ENCODE results near the gene GNAZ.
A peak's percentile ranks its signal among the peaks of the same experiment; 100 is the strongest.

The GNAZ gene

DNA sequence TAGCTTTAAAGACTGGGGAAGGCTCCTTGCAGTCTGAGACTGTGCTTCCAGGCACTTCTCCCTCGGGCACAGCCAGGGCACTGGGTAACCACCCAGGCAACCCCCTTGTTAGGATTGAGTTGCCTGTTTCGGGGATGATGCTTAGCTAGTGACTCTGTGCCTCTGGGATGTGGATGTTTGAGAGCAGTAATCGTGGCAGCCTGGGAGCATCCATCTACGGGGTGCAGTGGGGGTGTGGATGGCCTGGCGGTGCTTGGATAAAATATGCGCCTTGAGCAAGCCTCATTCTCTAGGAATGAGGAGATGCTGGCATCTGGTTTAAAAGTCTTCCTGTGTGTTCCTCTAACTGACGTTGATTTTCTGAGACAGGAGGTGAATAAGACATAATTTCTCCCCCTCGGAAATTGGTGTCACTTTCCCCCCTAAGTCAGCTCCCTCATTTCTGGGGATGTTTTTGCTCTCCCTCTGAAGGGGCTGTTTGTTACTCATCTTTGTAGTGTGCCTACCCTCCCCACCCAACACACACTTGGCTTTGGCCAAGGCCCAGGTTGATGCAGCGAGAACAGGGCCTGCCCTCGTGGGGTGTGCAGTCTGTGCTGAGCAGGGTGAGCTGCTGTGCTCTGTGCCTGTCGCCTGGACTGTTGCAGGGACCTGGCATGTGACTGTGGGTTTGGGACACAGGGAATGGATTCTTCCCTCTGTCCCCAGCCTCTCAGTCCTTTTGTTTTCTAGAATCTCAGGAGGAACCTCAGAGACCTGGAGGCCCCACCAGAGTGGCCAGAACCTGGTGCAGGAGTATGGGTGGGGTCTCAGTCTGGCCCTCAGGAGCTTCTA lies 2.0 kb downstream of the GNAZ start:
- DNase-seq = peak in 17 of 42 donors; percentile 8 to 57 (median 33)
- intact Hi-C loops (cut with DNase I) = no loop called here

GRCh38 chr22:23072911-23073491 lies 2.7 kb downstream of the GNAZ start:
- DNase-seq = peak in 8 of 42 donors; percentile 1 to 33 (median 10)
- intact Hi-C loops (cut with DNase I) = no loop called here

DNA sequence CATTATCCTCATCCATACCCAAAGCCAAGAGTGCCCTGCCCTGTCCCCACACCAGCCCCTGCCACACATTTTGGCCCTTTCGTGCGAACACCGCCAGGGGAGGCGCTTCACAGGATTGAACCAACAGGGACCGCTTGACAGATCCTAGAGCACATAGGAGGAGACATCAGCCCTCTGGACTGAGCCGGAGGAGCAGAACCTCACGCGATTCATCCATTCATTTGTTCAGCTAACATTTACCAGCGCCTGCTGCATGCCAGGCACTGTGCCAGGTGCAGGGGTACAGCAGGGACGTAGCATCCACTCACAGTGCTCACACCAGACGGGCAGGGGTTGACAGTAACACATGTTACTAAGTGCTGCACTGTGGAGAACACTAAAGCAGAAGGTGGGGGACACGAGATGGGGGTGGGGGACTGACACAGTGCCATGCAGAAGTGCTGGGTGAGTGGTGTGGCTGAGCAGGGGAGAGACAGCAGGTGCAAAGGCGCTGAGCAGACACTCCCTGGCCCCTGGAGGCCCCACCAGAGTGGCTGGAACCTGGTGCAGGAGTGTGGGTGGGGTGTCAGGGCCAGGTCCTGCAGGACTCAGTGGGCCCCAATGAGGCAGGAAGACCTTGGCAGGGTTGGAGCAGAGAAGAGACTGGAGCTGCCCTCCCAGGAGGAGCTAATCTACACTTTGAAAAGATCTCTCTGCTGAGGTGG lies 3.4 kb downstream of the GNAZ start:
- peak in 5 of 42 donors; percentile 3 to 28 (median 15) for DNase-seq
- intact Hi-C loops (cut with DNase I) = no loop called here

DNA sequence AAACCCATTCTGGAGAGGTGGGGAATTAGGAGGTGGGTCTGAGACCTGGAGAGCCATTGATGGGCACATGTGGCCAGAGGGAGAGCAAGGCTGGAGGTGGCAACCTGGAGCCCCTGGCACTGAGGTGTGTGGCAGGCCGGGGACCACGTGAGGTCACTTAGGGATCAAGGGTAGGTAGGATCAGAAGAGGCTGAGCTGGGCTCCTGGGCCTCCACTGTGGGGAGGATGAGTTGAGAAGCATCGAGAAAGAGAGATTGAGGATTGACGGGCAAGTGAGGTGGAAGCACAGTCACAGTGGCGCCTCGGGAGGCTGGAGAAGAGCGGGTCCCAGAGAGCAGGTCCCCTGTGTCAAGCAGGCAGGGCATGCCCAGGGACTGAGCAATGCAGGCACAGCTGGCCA lies 4.1 kb downstream of the GNAZ start:
- intact Hi-C loops (cut with DNase I) = no loop called here
- DNase-seq = peak in 4 of 42 donors; percentile 2 to 9 (median 4)

DNA sequence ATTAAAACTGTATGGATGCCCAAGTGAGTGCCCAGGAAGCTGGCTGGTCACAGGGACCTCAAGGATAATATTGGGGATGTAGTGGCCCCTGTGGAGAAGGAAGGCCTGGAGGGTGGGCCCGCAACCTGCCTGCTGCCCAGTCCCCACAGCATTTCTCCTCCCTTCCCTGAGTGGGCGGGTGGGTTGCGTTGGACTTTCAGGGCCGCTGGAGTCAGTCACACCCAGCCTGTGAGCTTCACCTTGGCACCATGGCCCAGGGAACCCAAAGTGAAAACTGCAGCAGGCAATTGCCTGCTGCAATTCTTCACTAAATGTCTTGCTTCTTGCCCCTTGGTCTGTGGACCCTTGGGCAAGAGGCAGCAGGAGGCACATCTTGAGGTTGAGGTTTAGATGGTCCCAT lies 4.7 kb downstream of the GNAZ start:
- DNase-seq = no peak
- intact Hi-C loops (cut with DNase I) = no loop called here

DNA sequence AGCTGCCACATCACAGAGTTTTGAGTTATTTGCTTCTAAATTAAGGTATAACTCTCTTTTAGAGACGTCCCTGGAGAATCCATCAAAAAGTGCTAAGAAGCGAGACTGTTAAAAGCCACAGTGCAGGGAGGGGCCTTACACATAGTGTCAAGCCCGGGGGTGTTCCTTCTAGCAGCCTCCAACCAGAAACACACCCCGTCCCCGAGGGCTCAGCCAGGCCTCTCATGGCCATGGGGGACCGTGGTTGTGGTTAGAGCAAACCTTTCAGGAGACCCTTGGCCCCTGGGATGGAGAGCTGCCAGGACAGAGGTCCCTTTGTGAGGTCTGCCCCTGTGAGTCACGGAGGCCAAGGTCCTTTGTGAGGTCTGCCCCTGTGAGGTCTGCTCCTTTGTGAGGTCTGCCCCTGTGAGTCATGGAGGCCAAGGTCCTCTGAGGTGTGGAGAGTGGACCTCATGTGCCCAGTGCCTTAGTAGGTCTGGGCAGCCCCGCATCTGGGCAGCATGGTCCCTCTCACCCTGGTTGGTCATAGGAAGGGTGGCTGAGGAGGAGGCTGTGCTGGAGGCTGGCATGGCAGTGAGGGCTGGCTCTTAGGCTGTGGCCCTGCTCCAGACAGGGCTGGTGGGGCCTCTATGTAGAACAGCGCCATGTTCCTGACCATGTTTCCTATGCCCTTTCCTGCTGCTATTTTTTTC lies 5.4 kb downstream of the GNAZ start:
- intact Hi-C loops (cut with DNase I) = no loop called here
- no peak for DNase-seq

DNA sequence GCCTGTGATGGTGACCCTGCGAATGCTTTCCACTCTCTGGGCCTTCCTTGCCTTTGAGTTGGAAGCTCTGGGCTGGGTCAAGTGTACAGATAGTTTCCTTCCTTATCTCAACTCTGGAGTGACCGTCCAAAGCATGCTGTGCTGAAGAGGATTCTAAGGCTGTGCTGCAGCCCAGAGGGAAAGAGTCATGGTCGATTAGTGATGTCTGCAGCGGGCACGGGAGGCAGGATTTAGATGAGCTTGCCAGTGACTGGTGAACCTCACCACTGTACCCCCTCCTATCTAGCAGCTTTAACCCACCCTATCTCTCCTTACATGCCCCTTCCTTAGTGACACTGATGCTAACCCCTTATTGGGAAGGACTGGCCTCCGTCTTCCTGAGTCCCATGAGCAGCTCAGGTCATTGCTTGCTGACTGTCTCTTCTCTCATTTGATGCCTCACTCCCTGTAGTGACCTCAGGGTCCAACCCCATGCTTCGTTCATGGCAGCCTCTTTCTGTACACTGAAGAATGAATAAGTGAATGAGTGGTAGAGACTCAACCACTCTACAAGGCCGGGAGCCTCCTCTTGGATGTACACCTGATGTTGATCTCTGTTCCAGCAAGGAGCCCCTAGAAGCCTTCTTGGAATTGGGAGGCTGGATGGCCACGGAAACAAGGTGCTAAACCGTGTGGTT lies 6.7 kb downstream of the GNAZ start:
- intact Hi-C loops (cut with DNase I) = no loop called here
- no peak for DNase-seq

GRCh38 chr22:23077627-23078461 lies 7.5 kb downstream of the GNAZ start:
- intact Hi-C loops (cut with DNase I) = no loop called here
- peak in 10 of 42 donors; percentile 19 to 67 (median 36) for DNase-seq

- no peak for DNase-seq
- intact Hi-C loops (cut with DNase I) = no loop called here
Observed at GRCh38 chr22:23078462-23078787, 8.1 kb downstream of the GNAZ start.

DNA sequence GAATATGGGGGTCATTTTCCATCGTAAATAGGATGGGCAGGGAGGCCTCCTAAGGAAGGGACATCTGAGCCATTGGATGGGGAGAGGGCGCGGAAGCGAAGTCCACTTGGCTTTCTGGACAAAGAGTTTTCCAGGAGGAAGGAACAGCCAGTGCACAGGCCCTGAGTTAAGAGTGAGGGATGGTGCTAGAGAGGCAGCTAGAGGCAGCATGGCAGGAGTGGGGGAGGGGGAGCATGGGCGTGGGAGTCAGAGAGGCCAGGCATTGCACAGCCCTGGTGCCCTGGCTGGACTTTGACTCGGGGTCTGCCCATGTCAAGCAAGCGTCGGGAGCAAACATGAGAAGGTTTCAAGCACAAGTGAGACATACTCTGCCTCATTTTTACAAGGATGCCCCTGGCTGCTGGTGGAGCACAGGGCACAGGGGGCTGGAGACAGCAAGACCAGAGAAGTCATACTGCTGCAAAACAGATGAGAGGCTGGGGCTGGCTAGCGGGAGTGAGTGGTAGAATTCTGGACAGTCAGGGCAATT lies 9.0 kb downstream of the GNAZ start:
- intact Hi-C loops (cut with DNase I) = no loop called here
- no peak for DNase-seq

- intact Hi-C loops (cut with DNase I) = no loop called here
- peak in 1 of 42 donors; percentile 25 for DNase-seq
Observed at GRCh38 chr22:23079814-23080521, 9.6 kb downstream of the GNAZ start.

GRCh38 chr22:23080613-23081290 lies 10.4 kb downstream of the GNAZ start:
- intact Hi-C loops (cut with DNase I) = no loop called here
- DNase-seq = peak in 3 of 42 donors; percentile 42 to 69 (median 48)

- intact Hi-C loops (cut with DNase I) = no loop called here
- DNase-seq = no peak
Observed at GRCh38 chr22:23082534-23083314, 12.4 kb downstream of the GNAZ start.

- DNase-seq = no peak
- intact Hi-C loops (cut with DNase I) = no loop called here
Observed at GRCh38 chr22:23083315-23084021, 13.1 kb downstream of the GNAZ start.
